HEK293 (cell line): Measurements from ENCODE around the gene MAP4K4.

ENCODE experiments used
- CTCF ChIA-PET: fragments of 350-600 bp; formaldehyde crosslinking; extraction: SDS; loops from one replicate; lab custom pipeline; 2021; ENCODE audit warnings: antibody characterized with exemption; lab: Yijun Ruan, JAX
- POLR2A ChIA-PET: fragments of 300-600 bp; formaldehyde crosslinking; extraction: SDS; loops from one replicate; lab custom pipeline; 2020; ENCODE audit warnings: antibody characterized with exemption, inconsistent platforms; lab: Yijun Ruan, JAX
- H3K27ac ChIP-seq: fragments of 200-500 bp; sonication (Bioruptor generic); 2 replicates; pipeline ENCODE4 v1.5.1; 2014; ENCODE audit warnings: low read depth, low read length, control low read depth, inconsistent platforms; ENCODE audit errors: extremely low read depth
- H3K36me3 ChIP-seq, 2 experiments: fragments of 200-500 bp in 1 of 2; sonication (Bioruptor generic) in 1 of 2; 1 replicate in 1 of 2; 2 replicates in 1 of 2; pipeline ENCODE4 v1.5.1; 2014 to 2017; ENCODE audit warnings: inconsistent platforms in 2 of 2, low read length in 2 of 2; ENCODE audit not compliant: control insufficient read depth in 2 of 2, insufficient read depth in 1 of 2
- H3K4me1 ChIP-seq: fragments of 200-500 bp; sonication (Bioruptor generic); 2 replicates; pipeline ENCODE4 v1.5.1; 2014; ENCODE audit warnings: mild to moderate bottlenecking, low read length, inconsistent platforms; ENCODE audit not compliant: control insufficient read depth, insufficient read depth
- H3K4me3 ChIP-seq: 2 replicates; pipeline ENCODE4 v1.5.1; 2011; ENCODE audit warnings: low read depth, mild to moderate bottlenecking, control low read depth, low read length, moderate library complexity
- H3K9me3 ChIP-seq: fragments of 200-500 bp; sonication (Bioruptor generic); 2 replicates; pipeline ENCODE4 v1.5.1; 2014; ENCODE audit warnings: low read depth, low read length, inconsistent platforms; ENCODE audit not compliant: control insufficient read depth, insufficient read depth
- KLF9 ChIP-seq: fragments of 450-650 bp; formaldehyde crosslinking; IDR thresholded peaks from 2 replicates; pipeline ENCODE4 v1.5.1; 2016; ENCODE audit warnings: missing biosample characterization, missing genetic modification characterization, low read depth
- PRDM10 ChIP-seq: fragments of 450-650 bp; formaldehyde crosslinking; IDR thresholded peaks from 2 replicates; pipeline ENCODE4 v1.5.1; 2016; ENCODE audit warnings: missing biosample characterization, missing genetic modification characterization
- REST ChIP-seq: fragments of 450-650 bp; formaldehyde crosslinking; IDR thresholded peaks from 2 replicates; pipeline ENCODE4 v1.5.1; 2016; ENCODE audit warnings: missing biosample characterization, missing genetic modification characterization
- ZBTB1 ChIP-seq: fragments of 450-650 bp; formaldehyde crosslinking; IDR thresholded peaks from 2 replicates; pipeline ENCODE4 v1.5.1; 2016; ENCODE audit warnings: missing biosample characterization, missing genetic modification characterization
- ZBTB44 ChIP-seq: fragments of 450-650 bp; IDR thresholded peaks from 2 replicates; pipeline ENCODE4 v1.5.1; 2018; ENCODE audit warnings: missing biosample characterization, mild to moderate bottlenecking, missing genetic modification characterization
- ZNF132 ChIP-seq: fragments of 450-650 bp; formaldehyde crosslinking; IDR thresholded peaks from 2 replicates; pipeline ENCODE4 v1.5.1; 2017; ENCODE audit warnings: missing biosample characterization, missing genetic modification characterization, borderline replicate concordance
- ZNF155 ChIP-seq: fragments of 450-650 bp; formaldehyde crosslinking; IDR thresholded peaks from 2 replicates; pipeline ENCODE4 v1.5.1; 2016; ENCODE audit warnings: missing biosample characterization, missing genetic modification characterization
- ZNF223 ChIP-seq: fragments of 450-650 bp; formaldehyde crosslinking; IDR thresholded peaks from 2 replicates; pipeline ENCODE4 v1.5.1; 2016; ENCODE audit warnings: missing biosample characterization, missing genetic modification characterization
- ZNF266 ChIP-seq: fragments of 450-650 bp; formaldehyde crosslinking; IDR thresholded peaks from 2 replicates; pipeline ENCODE4 v1.5.1; 2016; ENCODE audit warnings: missing biosample characterization, missing genetic modification characterization, low read depth
- ZNF398 ChIP-seq: fragments of 450-650 bp; formaldehyde crosslinking; IDR thresholded peaks from 2 replicates; pipeline ENCODE4 v1.5.1; 2017; ENCODE audit warnings: missing biosample characterization, missing genetic modification characterization
- ZNF530 ChIP-seq: fragments of 450-650 bp; formaldehyde crosslinking; IDR thresholded peaks from 2 replicates; pipeline ENCODE4 v1.5.1; 2016; ENCODE audit warnings: low read depth, missing biosample characterization, missing genetic modification characterization
- ZNF571 ChIP-seq: fragments of 450-650 bp; formaldehyde crosslinking; IDR thresholded peaks from 2 replicates; pipeline ENCODE4 v1.5.0; 2017; ENCODE audit warnings: missing biosample characterization, missing genetic modification characterization
- ZNF610 ChIP-seq: fragments of 450-650 bp; formaldehyde crosslinking; IDR thresholded peaks from 2 replicates; pipeline ENCODE4 v1.5.1; 2016; ENCODE audit warnings: missing biosample characterization, missing genetic modification characterization, borderline replicate concordance
- ZNF629 ChIP-seq: fragments of 450-650 bp; formaldehyde crosslinking; IDR thresholded peaks from 2 replicates; pipeline ENCODE4 v1.5.1; 2017; ENCODE audit warnings: missing biosample characterization, missing genetic modification characterization
- ZNF701 ChIP-seq: fragments of 450-650 bp; formaldehyde crosslinking; IDR thresholded peaks from 2 replicates; pipeline ENCODE4 v1.5.1; 2016; ENCODE audit warnings: missing biosample characterization, missing genetic modification characterization
- ZNF837 ChIP-seq: fragments of 450-650 bp; formaldehyde crosslinking; IDR thresholded peaks from 2 replicates; pipeline ENCODE4 v1.5.1; 2016; ENCODE audit warnings: missing biosample characterization, missing genetic modification characterization
- ZSCAN16 ChIP-seq: fragments of 450-650 bp; formaldehyde crosslinking; IDR thresholded peaks from 2 replicates; pipeline ENCODE4 v1.5.1; 2016; ENCODE audit warnings: missing biosample characterization, missing genetic modification characterization
- TF ChIP-seq, protein P1 (sequence below): fragments of 450-650 bp; formaldehyde crosslinking; IDR thresholded peaks from 2 replicates; pipeline ENCODE4 v1.5.1; 2016; ENCODE audit warnings: missing biosample characterization, missing genetic modification characterization
- TF ChIP-seq, protein P2 (sequence below): fragments of 450-650 bp; formaldehyde crosslinking; IDR thresholded peaks from 2 replicates; pipeline ENCODE4 v1.5.1; 2016; ENCODE audit warnings: missing biosample characterization, missing genetic modification characterization

The MAP4K4 gene

GRCh38 chr2:101788995-101789970 lies 91.8 kb downstream of the MAP4K4 start:
- ChIA-PET POLR2A (no interaction called here), CTCF (no interaction called here)
- peaks cover 14% of the 10 kb centered on the region for H3K4me1 ChIP-seq
- H3K27ac ChIP-seq, result no peak overlapping the region
- H3K9me3 ChIP-seq, result no peaks in the 10 kb centered on the region
- TF ChIP-seq ZNF266, result no peak
- no peak for TF ChIP-seq ZNF223 (tag by site-specific recombination)
- no peak for TF ChIP-seq ZNF701 (tag by site-specific recombination)
- TF ChIP-seq ZNF530, result no peak
- TF ChIP-seq PRDM10 (tag by site-specific recombination), result no peak
- no peak for TF ChIP-seq ZNF398 (tag by site-specific recombination)
- H3K36me3 ChIP-seq, result peaks cover 0 to 8% of the 10 kb centered on the region in 2 experiments; a peak in 1 of 3 replicates
- no peak overlapping the region for H3K4me3 ChIP-seq

- Histone ChIP-seq H3K4me1 (peaks cover 11% of the 10 kb centered on the region; the same call in 1 of the 2 replicates), H3K36me3 (peaks cover 0 to 8% of the 10 kb centered on the region in 2 experiments; a peak in 1 of 3 replicates), H3K9me3 (no peaks in the 10 kb centered on the region), H3K27ac (no peak overlapping the region), H3K4me3 (no peak overlapping the region)
- CTCF ChIA-PET, result interaction anchor here (0.8 kb wide), 1 partner anchor 34 kb away, joined by 3 read pairs; no protein-coding TSS in a partner anchor
- POLR2A ChIA-PET, result no interaction called here
- no peak for TF ChIP-seq ZNF132 (tag by site-specific recombination)
- TF ChIP-seq REST (tag by site-specific recombination), result no peak
- no peak for TF ChIP-seq ZBTB1
- TF ChIP-seq, protein P1, sequence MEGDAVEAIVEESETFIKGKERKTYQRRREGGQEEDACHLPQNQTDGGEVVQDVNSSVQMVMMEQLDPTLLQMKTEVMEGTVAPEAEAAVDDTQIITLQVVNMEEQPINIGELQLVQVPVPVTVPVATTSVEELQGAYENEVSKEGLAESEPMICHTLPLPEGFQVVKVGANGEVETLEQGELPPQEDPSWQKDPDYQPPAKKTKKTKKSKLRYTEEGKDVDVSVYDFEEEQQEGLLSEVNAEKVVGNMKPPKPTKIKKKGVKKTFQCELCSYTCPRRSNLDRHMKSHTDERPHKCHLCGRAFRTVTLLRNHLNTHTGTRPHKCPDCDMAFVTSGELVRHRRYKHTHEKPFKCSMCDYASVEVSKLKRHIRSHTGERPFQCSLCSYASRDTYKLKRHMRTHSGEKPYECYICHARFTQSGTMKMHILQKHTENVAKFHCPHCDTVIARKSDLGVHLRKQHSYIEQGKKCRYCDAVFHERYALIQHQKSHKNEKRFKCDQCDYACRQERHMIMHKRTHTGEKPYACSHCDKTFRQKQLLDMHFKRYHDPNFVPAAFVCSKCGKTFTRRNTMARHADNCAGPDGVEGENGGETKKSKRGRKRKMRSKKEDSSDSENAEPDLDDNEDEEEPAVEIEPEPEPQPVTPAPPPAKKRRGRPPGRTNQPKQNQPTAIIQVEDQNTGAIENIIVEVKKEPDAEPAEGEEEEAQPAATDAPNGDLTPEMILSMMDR (tag by site-specific recombination), result no peak
- TF ChIP-seq ZBTB44 (tag by site-specific recombination), result no peak
- TF ChIP-seq ZNF223 (tag by site-specific recombination), result no peak
- TF ChIP-seq, protein P2, sequence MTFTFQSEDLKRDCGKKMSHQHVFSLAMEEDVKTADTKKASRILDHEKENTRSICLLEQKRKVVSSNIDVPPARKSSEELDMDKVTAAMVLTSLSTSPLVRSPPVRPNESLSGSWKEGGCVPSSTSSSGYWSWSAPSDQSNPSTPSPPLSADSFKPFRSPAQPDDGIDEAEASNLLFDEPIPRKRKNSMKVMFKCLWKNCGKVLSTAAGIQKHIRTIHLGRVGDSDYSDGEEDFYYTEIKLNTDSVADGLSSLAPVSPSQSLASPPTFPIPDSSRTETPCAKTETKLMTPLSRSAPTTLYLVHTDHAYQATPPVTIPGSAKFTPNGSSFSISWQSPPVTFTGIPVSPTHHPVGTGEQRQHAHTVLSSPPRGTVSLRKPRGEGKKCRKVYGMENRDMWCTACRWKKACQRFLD (tag by site-specific recombination), result no peak
- TF ChIP-seq ZNF629 (tag by site-specific recombination), result no peak
- TF ChIP-seq ZSCAN16 (tag by site-specific recombination), result no peak
- no peak for TF ChIP-seq ZNF837 (tag by site-specific recombination)
- no peak for TF ChIP-seq KLF9 (tag by site-specific recombination)
- no peak for TF ChIP-seq ZNF155 (tag by site-specific recombination)
- no peak for TF ChIP-seq ZNF610 (tag by site-specific recombination)
- no peak for TF ChIP-seq ZNF571 (tag by site-specific recombination)
Measured at GRCh38 chr2:101790416-101790815, 92.9 kb downstream of the MAP4K4 start.
